AG04450 (cell line): Measurements from ENCODE around the gene HNRNPA1. TPM values are rescaled to one million over a fixed set of nuclear protein-coding genes. Genes with fewer than 3 reads are reported as not detected.

ENCODE experiments used
- CTCF ChIA-PET: fragments of 300-600, 350-600 bp; formaldehyde crosslinking; extraction: SDS; loops from one replicate; lab custom pipeline; 2022; ENCODE audit warnings: antibody characterized with exemption, inconsistent platforms; lab: Charles Lee
- POLR2A ChIA-PET: fragments of 350-600 bp; formaldehyde crosslinking; extraction: SDS; loops from one replicate; lab custom pipeline; 2021; ENCODE audit warnings: antibody characterized with exemption, inconsistent platforms; lab: Yijun Ruan, JAX
- DNase-seq: peaks from one replicate; pipeline ENCODE4 v3.0.0-alpha.2; 2011; ENCODE audit warnings: low read depth, low spot score
- H3K27ac ChIP-seq: one replicate; pipeline ENCODE4 v1.5.1; 2012; ENCODE audit warnings: low read depth, low read length, control low read depth
- H3K27me3 ChIP-seq: one replicate; pipeline ENCODE4 v1.6.0; 2012; ENCODE audit warnings: low read length; ENCODE audit not compliant: control insufficient read depth, insufficient read depth
- H3K4me3 ChIP-seq: 2 replicates; pipeline ENCODE4 v1.5.1; 2011; ENCODE audit warnings: mild to moderate bottlenecking, low read depth, low read length, control low read depth
- H3K9me3 ChIP-seq: 2 replicates; pipeline ENCODE4 v1.5.1; 2012; ENCODE audit warnings: low read length; ENCODE audit not compliant: control insufficient read depth, insufficient read depth
- CTCF ChIP-seq: IDR thresholded peaks from 2 replicates; pipeline ENCODE4 v1.5.1; 2011; ENCODE audit warnings: low read depth, low read length, control low read depth, inconsistent platforms
- polyA plus RNA-seq: library from polyadenylated mRNA; depleted of rRNA; stranded (reverse); fragments of >200 nt; gene quantifications from 2 replicates; pipeline ENCODE4 v1.2.3, GENCODE V29; 2011

The HNRNPA1 gene
- polyA plus RNA-seq, 1 experiment = 845 TPM

GRCh38 chr12:54259194-54260011, 21.1 kb upstream of the HNRNPA1 start:
- H3K27ac ChIP-seq = peak overlapping the region; percentile 90
- H3K9me3 ChIP-seq = no peaks in the 10 kb centered on the region
- ChIA-PET POLR2A (interaction anchor here (0.6 to 2.3 kb wide), 5 partner anchors 21 to 100 kb away, joined by 3 to 36 read pairs (median 5); partner anchors contain the start of genes CBX5 and HNRNPA1), CTCF (interaction anchor here (0.6 to 4.0 kb wide), 10 partner anchors 8 to 120 kb away, joined by 3 to 25 read pairs (median 6); partner anchors contain the start of genes COPZ1 and NFE2)
- DNase-seq = peak; percentile 63
- no peaks in the 10 kb centered on the region for H3K27me3 ChIP-seq
- H3K4me3 ChIP-seq = peak overlapping the region; percentile 39
- TF ChIP-seq CTCF = no peak

GRCh38 chr12:54261815-54262402, 18.6 kb upstream of the HNRNPA1 start:
- CTCF ChIA-PET = interaction anchor here (1.0 to 2.2 kb wide), 3 partner anchors 10 to 63 kb away, joined by 5 to 9 read pairs (median 8); partner anchors contain the start of gene COPZ1
- no peak for TF ChIP-seq CTCF
- POLR2A ChIA-PET = interaction anchor here (1.1 to 3.9 kb wide), 3 partner anchors 18 to 39 kb away, joined by 3 to 24 read pairs (median 4); partner anchors contain the start of genes CBX5 and HNRNPA1

GRCh38 chr12:54262403-54262925, 18.1 kb upstream of the HNRNPA1 start:
- no peaks in the 10 kb centered on the region for H3K9me3 ChIP-seq
- no peak for DNase-seq
- H3K27me3 ChIP-seq = no peaks in the 10 kb centered on the region
- no peak for TF ChIP-seq CTCF
- CTCF ChIA-PET = interaction anchor here (0.9 to 3.5 kb wide), 5 partner anchors 11 to 62 kb away, joined by 3 to 37 read pairs (median 8); partner anchors contain the start of gene COPZ1
- no peak overlapping the region for H3K4me3 ChIP-seq
- POLR2A ChIA-PET = interaction anchor here (0.5 to 3.9 kb wide), 4 partner anchors 11 to 40 kb away, joined by 3 to 24 read pairs (median 4); partner anchors contain the start of genes CBX5 and HNRNPA1
- H3K27ac ChIP-seq = peak overlapping the region; percentile 42

More at GRCh38 chr12:54261815-54262402, 18.6 kb upstream of the HNRNPA1 start:
- no peak overlapping the region for H3K4me3 ChIP-seq
- H3K9me3 ChIP-seq = no peaks in the 10 kb centered on the region
- DNase-seq = no peak
- H3K27ac ChIP-seq = peak overlapping the region; percentile 42
- no peaks in the 10 kb centered on the region for H3K27me3 ChIP-seq

GRCh38 chr12:54265364-54265812, 15.1 kb upstream of the HNRNPA1 start:
- H3K27ac ChIP-seq = no peak overlapping the region
- no peak for TF ChIP-seq CTCF
- no peaks in the 10 kb centered on the region for H3K9me3 ChIP-seq
- no peak for DNase-seq
- POLR2A ChIA-PET = interaction anchor here (1.5 kb wide), 1 partner anchor 15 kb away, joined by 4 read pairs; the partner anchor contains the start of genes CBX5 and HNRNPA1
- H3K4me3 ChIP-seq = no peak overlapping the region
- no peaks in the 10 kb centered on the region for H3K27me3 ChIP-seq
- CTCF ChIA-PET = interaction anchor here (0.9 to 3.5 kb wide), 7 partner anchors 14 to 134 kb away, joined by 3 to 37 read pairs (median 4); partner anchors contain the start of genes CBX5 and COPZ1
